Keratinocyte (primary cell): ENCODE measurements around the gene GGNBP2. TPM values are rescaled to one million over a fixed set of nuclear protein-coding genes. Genes with fewer than 3 reads are reported as not detected.

Experiments
- DNase-seq: peaks from one replicate; pipeline ENCODE4 v3.0.0-alpha.2; 2011; ENCODE audit warnings: low read depth, missing footprints, low spot score
- FAIRE-seq: peaks from 2 replicates; lab custom pipeline; 2011; peaks lifted over from hg19 to GRCh38; lab: Jason Lieb, UNC
- H2AFZ ChIP-seq: 2 replicates; pipeline ENCODE4 v1.6.0; 2012; ENCODE audit warnings: low read length, control low read depth, inconsistent platforms; ENCODE audit not compliant: control insufficient read depth
- H3K27ac ChIP-seq: 2 replicates; pipeline ENCODE4 v1.5.1; 2011; ENCODE audit warnings: low read length; ENCODE audit not compliant: control insufficient read depth, insufficient read depth
- H3K27me3 ChIP-seq: 3 replicates; pipeline ENCODE4 v1.6.0; 2011; ENCODE audit warnings: low read length; ENCODE audit not compliant: control insufficient read depth, insufficient read depth; ENCODE audit errors: extremely low read depth
- H3K36me3 ChIP-seq, 2 experiments: 2 replicates in 1 of 2; 3 replicates in 1 of 2; pipeline ENCODE4 v1.5.1; 2011; ENCODE audit warnings: low read length in 2 of 2, mild to moderate bottlenecking in 1 of 2; ENCODE audit not compliant: control insufficient read depth in 2 of 2, insufficient read depth in 2 of 2; ENCODE audit errors: extremely low read depth in 1 of 2
- H3K4me1 ChIP-seq: 3 replicates; pipeline ENCODE4 v1.5.1; 2011; ENCODE audit warnings: low read length; ENCODE audit not compliant: control insufficient read depth, insufficient read depth; ENCODE audit errors: extremely low read depth
- H3K4me2 ChIP-seq: 3 replicates; pipeline ENCODE4 v1.6.0; 2011; ENCODE audit warnings: low read depth, low read length; ENCODE audit not compliant: control insufficient read depth, insufficient read depth; ENCODE audit errors: extremely low read depth
- H3K4me3 ChIP-seq, 3 experiments: fragments of 200-600 bp in 1 of 3; sonication (generic) in 1 of 3; 2 replicates in 2 of 3; 3 replicates in 1 of 3; pipeline ENCODE4 v1.5.1; 2011 to 2016; ENCODE audit warnings: low read length in 3 of 3, mild to moderate bottlenecking in 3 of 3, control low read depth in 2 of 3, inconsistent platforms in 1 of 3, low read depth in 1 of 3, mixed read lengths in 1 of 3, mixed run types in 1 of 3, moderate library complexity in 1 of 3; ENCODE audit not compliant: control insufficient read depth in 2 of 3, insufficient read depth in 2 of 3; ENCODE audit errors: extremely low read depth in 1 of 3
- H3K79me2 ChIP-seq: 2 replicates; pipeline ENCODE4 v1.6.0; 2012; ENCODE audit warnings: low read length; ENCODE audit not compliant: control insufficient read depth, insufficient read depth
- H3K9ac ChIP-seq: 3 replicates; pipeline ENCODE4 v1.6.0; 2011; ENCODE audit warnings: low read length; ENCODE audit not compliant: control insufficient read depth, insufficient read depth; ENCODE audit errors: extremely low read depth
- H3K9me1 ChIP-seq: 3 replicates; pipeline ENCODE4 v1.6.0; 2011; ENCODE audit warnings: low read length; ENCODE audit not compliant: control insufficient read depth, insufficient read depth; ENCODE audit errors: extremely low read depth
- H3K9me3 ChIP-seq: 2 replicates; pipeline ENCODE4 v1.5.1; 2012; ENCODE audit warnings: low read depth, low read length; ENCODE audit not compliant: control insufficient read depth
- H4K20me1 ChIP-seq: 3 replicates; pipeline ENCODE4 v1.6.0; 2011; ENCODE audit warnings: low read length; ENCODE audit not compliant: control insufficient read depth, insufficient read depth; ENCODE audit errors: extremely low read depth
- EZH2 ChIP-seq: IDR thresholded peaks from one replicate; pipeline ENCODE4 v1.6.1; 2012; ENCODE audit warnings: inconsistent platforms, mild to moderate bottlenecking, low read length, moderate library complexity
- dilution Hi-C: fragments of 300-500 bp; cut with MboI; formaldehyde crosslinking; loops from one replicate; pipeline ENCODE4 v1.7.0; 2020; ENCODE audit warnings: low sequenced_read_pairs; ENCODE audit not compliant: extremely low pct_ligation_motif_present
- polyA plus RNA-seq, 5 experiments: library from polyadenylated mRNA; depleted of rRNA in 3 of 5; stranded (reverse) in 3 of 5; stranded (forward) in 1 of 5; unstranded in 1 of 5; fragments of >200 nt; gene quantifications; 1 replicate in 1 of 5; 2 replicates in 3 of 5; 3 replicates in 1 of 5; pipeline versions ENCODE4 v1.2.1 to v1.2.3, GENCODE V29; 2011 to 2012; ENCODE audit warnings: missing spikeins in 2 of 5, low read depth in 1 of 5, low replicate concordance in 1 of 5
- TF ChIP-seq, protein P1 (sequence below), 3 experiments: IDR thresholded peaks in 1 of 3; conservative IDR thresholded peaks in 1 of 3; optimal IDR thresholded peaks in 1 of 3; 2 replicates in 2 of 3; 3 replicates in 1 of 3; pipeline versions ENCODE3 to v1.5.1; 2011; ENCODE audit warnings: low read length in 3 of 3, mild to moderate bottlenecking in 3 of 3, moderate library complexity in 2 of 3, control low read depth in 1 of 3, inconsistent platforms in 1 of 3; ENCODE audit not compliant: insufficient read depth in 2 of 3; ENCODE audit errors: extremely low read depth in 1 of 3

The GGNBP2 gene
- polyA plus RNA-seq, 1 donor (not counting 4 experiments of a cell fraction or from before 2014, with no cell fraction given), result 95.5 TPM

- dilution Hi-C loops, result no loop called here
- TF ChIP-seq, protein P1, sequence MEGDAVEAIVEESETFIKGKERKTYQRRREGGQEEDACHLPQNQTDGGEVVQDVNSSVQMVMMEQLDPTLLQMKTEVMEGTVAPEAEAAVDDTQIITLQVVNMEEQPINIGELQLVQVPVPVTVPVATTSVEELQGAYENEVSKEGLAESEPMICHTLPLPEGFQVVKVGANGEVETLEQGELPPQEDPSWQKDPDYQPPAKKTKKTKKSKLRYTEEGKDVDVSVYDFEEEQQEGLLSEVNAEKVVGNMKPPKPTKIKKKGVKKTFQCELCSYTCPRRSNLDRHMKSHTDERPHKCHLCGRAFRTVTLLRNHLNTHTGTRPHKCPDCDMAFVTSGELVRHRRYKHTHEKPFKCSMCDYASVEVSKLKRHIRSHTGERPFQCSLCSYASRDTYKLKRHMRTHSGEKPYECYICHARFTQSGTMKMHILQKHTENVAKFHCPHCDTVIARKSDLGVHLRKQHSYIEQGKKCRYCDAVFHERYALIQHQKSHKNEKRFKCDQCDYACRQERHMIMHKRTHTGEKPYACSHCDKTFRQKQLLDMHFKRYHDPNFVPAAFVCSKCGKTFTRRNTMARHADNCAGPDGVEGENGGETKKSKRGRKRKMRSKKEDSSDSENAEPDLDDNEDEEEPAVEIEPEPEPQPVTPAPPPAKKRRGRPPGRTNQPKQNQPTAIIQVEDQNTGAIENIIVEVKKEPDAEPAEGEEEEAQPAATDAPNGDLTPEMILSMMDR (optimal IDR thresholded peaks at IDR 0.05 in 1 of 3, IDR thresholded peaks at IDR 0.05 in 1 of 3, conservative IDR thresholded peaks at IDR 0.05 in 1 of 3; ENCODE audit: extremely low read depth in 1 of 3, insufficient read depth in 2 of 3, low read length in 3 of 3), result no peak
- TF ChIP-seq EZH2, result no peak
- DNase-seq, result no peak
- Histone ChIP-seq H3K27ac (no peak overlapping the region), H3K79me2 (peaks cover 17% of the 10 kb centered on the region), H3K36me3 (peaks cover 2 to 9% of the 10 kb centered on the region in 2 experiments), H3K9ac (peak overlapping the region; percentile 24), H3K9me3 (no peaks in the 10 kb centered on the region), H3K4me3 (no peak overlapping the region), H3K4me1 (peaks cover 34% of the 10 kb centered on the region), H4K20me1 (no peaks in the 10 kb centered on the region), H3K9me1 (no peaks in the 10 kb centered on the region), H2AFZ (no peak overlapping the region), H3K4me2 (peak overlapping the region; percentile 24), H3K27me3 (no peaks in the 10 kb centered on the region)
- FAIRE-seq, result no peak
Observed at GRCh38 chr17:36608280-36608679, 63.6 kb downstream of the GGNBP2 start.

DNA sequence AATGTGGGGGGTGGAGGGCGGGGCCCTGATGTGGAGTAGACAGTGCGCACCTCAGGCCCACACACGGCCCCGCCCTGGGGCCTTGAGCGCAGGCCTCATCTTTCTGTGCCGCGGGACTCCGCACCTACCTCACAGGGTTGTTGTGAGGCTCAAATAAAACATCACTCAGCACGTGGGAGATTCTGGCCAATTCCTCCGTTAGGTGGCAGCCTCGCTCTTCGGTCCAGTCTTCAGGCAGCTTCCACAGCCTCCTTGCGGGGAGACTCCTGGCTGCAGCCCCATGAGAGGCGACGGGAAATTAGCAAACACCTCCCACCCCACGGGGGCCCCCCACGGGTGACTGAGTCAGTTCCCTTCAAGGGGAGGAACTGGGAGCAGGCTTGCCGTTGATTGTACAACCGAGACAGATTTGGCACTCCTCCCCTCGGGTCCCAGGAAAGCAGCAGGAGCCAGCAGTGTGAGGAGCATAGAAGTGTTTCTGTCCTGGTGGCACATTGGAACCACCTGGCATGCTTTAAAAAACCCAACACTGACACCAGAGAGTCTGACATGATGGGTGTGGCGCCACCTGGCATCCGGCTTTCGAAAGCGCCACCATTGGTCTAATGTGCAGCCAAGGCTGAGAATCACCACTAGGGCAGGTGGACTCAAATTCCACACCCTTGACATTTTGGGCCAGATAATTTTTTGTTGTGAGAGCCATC is 64.2 kb downstream of the GGNBP2 start:
- DNase-seq (no peak), FAIRE-seq (no peak)
- dilution Hi-C loops, result no loop called here
- H3K9me3 ChIP-seq, result no peaks in the 10 kb centered on the region
- no peaks in the 10 kb centered on the region for H4K20me1 ChIP-seq
- H3K4me2 ChIP-seq, result peak overlapping the region; percentile 24
- H3K27ac ChIP-seq, result peak overlapping the region; percentile 23
- no peaks in the 10 kb centered on the region for H3K27me3 ChIP-seq
- H3K36me3 ChIP-seq, result peaks cover 2 to 5% of the 10 kb centered on the region in 2 experiments
- TF ChIP-seq, protein P1 (optimal IDR thresholded peaks at IDR 0.05 in 1 of 3, IDR thresholded peaks at IDR 0.05 in 1 of 3, conservative IDR thresholded peaks at IDR 0.05 in 1 of 3; ENCODE audit: extremely low read depth in 1 of 3, insufficient read depth in 2 of 3, low read length in 3 of 3), result peak; percentile 42 to 89 (median 58)
- no peak for TF ChIP-seq EZH2
- H3K9ac ChIP-seq, result peak overlapping the region; percentile 24
- no peak overlapping the region for H3K4me3 ChIP-seq
- H3K4me1 ChIP-seq, result peaks cover 28% of the 10 kb centered on the region
- H3K9me1 ChIP-seq, result no peaks in the 10 kb centered on the region
- H2AFZ ChIP-seq, result no peak overlapping the region
- H3K79me2 ChIP-seq, result peaks cover 11% of the 10 kb centered on the region
